Measurements from ENCODE around the gene PBX1.
A peak's percentile ranks its signal among the peaks of the same experiment; 100 is the strongest.
"Not testable (repeated sequence)": the region's sequence is repeated elsewhere in the genome, so short reads cannot be mapped to it uniquely, and the experiment has no call there.

The PBX1 gene

DNA sequence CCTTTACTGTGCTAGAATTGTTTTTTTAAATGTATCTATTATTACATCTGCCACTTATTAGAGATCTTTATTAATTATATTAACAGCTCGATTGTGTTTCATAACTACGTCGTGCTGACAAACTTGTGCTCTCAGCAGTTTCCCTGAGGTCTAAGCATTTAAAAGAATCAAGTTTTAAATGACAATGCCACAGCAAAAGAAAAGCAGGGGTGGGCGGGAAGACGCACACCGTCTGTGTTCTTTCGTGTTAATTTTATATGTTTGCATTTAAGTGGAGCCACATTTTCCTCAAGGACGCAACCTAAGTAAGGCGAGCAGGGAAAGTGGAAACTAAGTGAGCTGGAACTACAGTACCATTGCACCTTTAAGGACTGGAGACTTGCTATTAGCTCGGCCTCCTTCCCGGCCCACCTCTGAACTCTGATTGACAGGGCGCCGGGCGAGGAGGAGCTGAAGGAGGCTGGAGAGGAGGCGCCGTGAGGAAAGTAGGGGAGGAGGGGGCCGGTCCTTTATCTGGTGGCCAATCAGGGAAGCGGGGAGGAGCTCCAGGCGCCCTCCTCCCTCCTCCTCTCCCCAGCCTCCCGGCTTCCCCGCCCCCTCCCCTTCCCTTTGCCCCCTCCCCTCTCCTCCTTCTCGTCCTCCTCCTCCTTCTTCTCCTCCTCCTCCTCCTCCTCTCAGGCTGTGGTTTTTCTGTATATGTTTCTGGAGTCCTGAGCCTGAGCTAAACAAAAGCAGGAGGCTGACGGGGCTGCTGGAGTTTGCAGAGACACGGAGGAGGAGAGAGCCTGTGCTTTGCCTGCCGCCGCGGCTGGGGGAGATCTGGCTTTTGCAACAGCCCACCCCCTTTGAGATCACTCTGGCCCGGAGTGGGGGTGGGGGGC is at the start of gene PBX1:
Gene PBX1 (plus strand): TSS at position 724 of the 881 bp plus-strand sequence.
- DNase-seq: peak; percentile 3 to 67 (median 16)

DNA sequence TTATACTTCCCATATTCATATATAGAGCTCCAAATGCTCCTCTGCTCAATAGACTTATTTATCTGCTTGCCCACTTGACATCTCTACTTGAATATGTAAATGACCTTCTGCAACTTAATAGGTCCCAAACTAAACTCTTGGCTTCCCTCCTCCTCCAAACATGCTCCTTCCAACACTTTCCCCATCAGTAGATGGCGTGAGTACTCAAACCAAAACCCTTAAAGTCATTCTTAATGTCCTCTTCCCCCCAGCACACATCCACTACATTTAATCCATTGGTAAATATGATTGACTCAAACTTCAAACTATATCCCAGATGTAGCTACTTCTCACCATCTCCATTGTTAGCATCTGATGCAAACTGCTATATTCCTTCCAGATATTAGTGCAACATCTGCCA is 48.5 kb upstream of the PBX1 start:
- DNase-seq: no peak

DNA sequence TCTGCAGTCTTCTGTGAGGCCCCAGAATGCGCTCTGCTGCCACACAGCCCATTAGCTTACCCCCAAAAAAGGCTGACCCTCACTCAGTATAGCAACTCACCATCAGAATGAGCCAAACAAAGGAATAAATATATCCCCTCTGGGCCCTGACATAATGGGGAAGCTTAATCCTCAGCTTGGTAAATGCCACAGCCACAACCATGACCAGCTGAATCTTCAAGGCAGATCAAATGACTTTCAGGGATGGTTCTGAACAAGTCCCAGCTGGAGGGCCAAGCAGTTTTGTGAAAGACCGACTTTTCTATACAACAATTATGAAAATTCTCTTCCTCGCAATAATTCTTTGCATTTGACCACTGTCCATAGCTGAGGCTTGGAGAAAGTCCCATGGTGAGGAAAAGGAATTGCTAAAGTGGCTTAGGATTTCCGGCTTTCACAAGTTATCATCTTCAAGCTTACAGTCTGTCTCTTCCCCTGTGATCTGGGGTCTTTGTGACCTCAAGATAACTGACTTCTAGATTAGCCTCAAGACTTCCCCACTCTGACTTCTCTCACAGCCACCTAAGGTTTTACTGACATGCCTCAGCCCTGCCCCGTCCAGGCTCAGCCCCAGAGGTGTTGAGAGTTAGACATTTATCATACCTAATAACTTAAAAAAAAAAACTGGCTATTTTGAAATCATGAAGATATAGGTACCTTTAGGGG is 47.8 kb upstream of the PBX1 start:
- no peak for DNase-seq

DNA sequence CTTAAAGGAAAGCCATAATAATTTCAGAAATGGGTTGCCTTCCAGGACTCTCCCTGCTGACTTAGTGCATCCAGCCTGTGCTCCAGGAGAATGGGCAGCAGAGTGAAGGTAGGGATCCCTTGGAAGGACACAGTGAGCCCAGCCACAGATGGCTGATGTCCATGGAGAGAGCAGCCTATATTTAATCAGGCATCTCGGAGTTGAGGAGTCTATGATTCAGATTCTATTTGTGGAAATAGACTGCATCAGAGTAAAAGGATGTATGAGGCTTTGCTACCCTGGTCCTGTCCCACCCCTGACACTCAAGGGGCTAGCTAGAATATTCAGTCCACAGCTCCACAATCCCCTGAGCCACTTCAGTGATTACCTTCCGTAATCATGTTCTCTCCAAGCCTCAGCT is 43.8 kb upstream of the PBX1 start:
- DNase-seq: no peak

DNA sequence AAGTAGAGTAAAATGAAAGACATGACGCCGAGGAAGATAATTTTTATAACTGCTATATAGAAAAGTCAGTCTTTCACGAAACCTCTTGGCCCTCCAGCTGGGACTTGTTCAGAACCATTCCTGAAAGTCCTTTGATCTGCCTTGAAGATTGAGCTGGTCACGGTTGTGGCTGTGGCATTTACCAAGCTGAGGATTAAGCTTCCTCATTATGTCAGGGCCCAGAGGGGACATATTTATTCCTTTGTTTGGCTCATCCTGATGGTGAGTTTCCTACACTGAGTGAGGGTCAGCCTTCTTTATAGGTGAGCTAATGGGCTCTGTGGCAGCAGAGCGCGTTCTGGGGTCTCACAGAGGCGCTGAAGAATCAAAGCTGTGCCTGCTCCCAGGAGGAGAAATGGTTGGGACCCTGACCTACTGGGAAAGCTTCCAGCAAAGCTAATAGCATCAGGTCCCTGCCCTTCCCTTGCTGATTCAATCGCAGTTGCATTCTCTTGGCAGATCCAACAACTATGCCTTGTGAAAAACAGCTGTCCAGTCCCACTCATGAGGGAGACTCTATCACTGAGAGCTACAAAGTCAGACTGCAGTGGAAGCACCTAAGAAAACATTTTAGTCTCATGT is 43.2 kb upstream of the PBX1 start:
- no peak for DNase-seq

DNA sequence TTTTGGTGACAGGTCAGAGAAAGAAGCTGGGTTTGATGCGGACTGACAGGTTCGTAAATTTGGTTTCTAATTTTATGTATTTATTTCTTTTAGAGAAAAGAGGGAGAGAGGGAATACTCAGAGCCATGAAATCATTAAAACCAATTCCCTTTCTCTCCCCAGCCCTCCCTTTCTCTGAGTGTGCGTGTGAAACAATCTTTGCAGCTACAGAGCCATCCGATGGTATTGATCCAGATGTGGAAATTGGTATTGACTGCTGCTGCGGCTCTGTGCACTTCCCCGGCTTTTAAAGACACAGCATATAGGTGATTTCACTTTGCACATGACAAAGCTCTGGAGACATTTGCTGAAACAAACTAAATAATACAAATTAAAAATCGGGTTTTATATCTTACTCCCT is 42.4 kb upstream of the PBX1 start:
- DNase-seq: no peak

DNA sequence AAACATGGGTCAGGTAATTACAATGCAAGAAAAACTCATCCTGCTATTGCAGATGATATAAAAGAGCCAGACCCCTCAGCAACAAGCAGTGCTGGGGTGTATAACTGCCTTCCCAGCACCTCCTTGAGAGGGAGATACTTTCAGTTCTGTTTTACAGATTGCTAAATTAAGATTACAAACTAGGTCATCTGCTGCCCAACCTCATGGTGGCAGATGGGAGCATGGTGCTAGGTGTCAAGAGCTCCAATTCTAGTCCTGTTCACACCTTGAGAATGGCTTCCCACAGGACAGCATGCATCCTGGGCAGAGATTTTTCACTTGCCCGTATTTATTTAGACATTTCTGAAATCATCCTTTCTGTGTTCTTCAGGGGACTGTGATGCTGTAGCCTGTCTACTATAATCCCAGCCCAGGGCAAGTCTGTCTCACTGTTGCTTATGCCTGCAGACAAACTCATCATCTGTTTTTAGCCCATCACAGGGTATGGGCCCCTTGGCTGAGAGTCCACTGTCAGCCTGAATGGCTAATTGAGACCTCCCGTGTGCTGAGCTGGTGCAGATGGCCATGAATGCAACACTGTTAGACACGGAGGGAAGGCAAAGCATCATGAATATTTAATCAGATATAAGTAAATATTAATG is 40.2 kb upstream of the PBX1 start:
- no peak for DNase-seq

DNA sequence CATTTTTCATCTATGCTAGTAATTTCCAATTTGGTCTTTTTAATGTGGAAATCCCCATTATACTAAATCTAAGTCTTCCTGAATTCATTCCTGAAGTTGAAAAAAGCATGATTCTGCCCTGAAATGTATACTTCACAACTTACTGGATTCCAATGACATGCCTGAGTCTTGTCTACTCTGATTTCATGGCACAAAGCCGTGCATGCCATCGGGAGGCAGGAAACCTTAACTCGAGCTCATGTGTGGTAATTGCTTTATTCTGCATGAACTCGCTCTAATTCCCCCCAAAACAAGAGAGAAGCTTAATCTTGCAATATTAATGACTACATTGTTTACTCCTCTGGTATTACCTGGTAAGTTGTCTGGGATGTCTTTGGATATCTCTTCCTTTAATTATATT is 39.6 kb upstream of the PBX1 start:
- DNase-seq: no peak

DNA sequence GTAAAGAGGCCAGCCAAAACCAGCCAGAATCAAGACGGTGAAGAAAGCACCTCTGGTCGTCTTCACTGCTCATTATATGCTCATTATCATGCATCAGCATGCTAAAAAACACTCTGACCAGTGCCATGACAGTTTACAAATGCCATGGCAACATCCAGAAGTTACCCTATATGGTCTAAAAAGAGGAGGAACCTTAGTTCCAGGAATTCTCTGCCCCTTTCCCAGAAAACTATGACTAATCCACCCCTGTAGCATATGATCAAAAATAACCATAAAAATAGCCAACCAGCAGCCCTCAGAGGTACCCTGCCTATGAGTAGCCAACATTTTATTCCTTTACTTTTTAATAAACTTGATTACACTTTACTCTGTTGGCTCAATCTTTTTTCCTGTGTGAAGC is 34.2 kb upstream of the PBX1 start:
- DNase-seq: no peak

DNA sequence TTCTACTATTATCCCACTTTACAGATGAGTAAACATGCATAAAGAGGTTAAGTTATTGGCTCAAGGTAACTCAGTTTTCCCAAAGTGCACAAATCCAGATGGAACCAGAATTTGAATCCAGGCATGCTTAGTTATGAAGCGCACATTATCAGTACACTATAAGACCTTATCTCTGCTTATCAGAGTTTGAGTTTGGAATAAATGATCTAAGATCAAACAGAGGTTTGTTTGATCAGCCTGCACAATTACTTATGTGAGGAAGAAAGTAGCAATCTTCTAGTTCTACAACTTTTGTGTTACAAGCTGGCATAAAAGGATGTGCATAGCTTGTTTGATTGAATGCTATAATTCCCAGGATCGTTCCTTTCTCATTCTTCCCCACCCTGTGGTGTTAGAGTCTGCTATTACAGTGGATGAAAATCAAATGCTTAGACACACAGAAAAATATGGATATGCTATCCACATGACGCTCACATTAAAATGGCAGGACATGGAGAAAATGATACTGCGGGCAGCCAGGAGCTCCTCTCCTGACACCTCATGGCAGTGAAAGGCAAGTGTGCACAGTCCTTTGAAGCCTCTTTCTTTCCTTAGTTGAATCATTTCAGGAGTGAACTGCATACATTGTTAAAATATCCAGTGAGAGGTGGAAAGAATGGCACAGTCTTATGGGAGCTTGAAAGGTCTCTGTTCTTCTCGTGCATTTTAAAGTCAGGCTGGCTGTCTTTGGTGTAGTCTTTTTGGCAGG is 23.9 kb upstream of the PBX1 start:
- DNase-seq: no peak

DNA sequence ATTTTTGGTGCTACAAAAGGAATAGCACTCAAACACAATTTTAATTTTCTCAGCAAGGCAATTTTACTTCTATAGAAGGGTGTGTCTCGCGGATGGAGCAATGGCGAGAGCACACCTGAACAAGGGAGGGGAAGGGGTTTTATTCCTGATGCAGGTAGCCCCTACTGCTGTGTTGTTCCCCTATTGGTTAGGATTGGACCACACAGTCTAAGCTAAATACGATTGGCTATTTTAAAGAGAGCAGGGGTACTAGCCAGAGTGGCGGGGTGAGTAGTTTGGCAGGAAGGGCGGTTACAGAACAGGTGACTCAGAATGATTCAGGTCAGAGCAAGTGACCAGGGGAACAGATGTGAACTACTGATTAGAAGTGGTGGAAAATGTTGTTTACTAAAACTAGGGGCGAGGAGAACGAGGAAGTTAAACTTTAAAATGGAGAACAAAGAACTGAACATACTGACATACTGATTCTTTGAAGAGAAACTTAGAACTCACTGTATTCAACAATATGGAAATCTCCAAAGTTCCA is 6.5 kb upstream of the PBX1 start:
- not testable (repeated sequence) for DNase-seq

DNA sequence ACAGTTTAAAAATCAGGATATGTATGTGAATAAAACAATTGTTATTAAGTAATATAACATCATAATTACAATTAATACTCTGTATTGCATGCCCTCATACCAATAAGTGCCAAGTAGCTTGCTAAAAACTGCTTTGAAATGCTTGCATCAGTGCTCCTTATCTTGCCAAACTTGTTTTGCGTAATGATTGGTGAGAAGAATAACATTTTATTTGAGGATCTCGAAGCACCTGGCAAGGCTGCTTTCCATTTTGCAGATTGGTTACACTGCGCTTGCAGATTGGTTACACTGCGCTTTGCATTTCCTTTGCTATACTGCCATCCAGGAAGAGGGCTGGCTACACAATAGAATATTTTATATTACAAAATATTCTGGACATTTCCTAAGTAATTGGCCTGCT is 1.7 kb upstream of the PBX1 start:
- DNase-seq: no peak

DNA sequence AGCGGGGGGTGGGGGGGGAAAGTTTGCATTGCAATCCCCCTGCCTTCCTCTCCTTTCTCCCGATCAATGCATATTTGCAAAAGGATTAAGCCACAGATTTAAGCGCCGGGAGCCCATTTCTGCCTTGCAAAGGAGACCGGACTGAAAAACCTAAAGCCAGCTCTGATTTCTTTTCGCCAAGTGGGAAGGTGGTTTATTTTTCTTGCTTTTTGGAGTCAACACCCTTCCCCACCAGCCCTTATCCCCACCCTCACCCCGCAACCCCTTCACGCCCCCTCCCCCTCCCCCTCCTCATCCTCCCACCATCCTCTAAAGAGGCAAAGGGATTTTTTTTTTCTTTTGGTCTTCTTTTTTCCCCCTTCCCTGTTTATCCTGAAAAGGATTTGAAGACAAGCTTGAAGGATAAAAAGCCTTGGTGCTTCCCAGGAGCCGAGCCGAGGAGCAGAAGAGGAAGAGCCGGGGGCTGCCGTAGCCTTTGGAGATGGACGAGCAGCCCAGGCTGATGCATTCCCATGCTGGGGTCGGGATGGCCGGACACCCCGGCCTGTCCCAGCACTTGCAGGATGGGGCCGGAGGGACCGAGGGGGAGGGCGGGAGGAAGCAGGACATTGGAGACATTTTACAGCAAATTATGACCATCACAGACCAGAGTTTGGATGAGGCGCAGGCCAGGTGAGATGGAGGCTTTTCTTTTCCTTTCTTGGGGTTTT is 513 bp downstream of the PBX1 start:
- DNase-seq: no peak

DNA sequence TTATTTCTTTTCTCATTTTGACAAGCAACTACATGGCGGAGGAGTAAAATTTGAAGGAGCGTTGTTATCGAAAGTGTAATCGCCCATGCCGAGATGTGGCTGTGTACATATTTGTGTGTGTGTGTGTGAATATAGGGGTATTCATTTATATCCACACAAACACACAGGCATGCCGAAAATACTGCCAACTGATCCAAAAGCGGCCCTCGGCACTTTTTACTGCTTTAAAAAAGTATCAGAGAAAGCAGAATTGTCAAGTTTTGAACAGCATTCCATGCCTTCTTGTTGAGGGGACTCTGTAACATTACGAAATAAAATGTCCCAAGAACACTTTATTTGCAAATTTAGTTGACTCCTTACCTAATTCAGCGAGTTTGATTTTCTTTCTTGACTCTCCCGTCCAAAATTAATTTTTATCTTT is 1.1 kb downstream of the PBX1 start:
- DNase-seq: no peak

DNA sequence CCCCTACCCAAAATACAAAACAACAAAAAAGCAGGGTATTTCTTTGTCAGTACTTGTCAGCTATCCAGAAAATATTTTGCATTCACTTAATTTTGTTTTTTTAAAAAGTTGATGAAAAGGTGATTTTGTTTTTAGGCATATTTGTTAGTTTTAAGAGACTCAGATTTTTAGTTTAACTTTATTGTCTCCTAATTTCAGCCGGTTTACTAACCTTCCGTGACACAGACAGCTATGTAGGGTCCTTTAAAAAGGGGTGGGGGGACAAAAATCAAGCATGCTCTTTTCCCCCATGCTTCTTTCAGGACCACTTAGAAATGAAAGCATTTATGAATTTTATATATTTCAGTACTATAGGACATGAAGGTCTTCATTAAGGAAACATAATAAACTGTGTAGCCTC is 1.6 kb downstream of the PBX1 start:
- DNase-seq: no peak

DNA sequence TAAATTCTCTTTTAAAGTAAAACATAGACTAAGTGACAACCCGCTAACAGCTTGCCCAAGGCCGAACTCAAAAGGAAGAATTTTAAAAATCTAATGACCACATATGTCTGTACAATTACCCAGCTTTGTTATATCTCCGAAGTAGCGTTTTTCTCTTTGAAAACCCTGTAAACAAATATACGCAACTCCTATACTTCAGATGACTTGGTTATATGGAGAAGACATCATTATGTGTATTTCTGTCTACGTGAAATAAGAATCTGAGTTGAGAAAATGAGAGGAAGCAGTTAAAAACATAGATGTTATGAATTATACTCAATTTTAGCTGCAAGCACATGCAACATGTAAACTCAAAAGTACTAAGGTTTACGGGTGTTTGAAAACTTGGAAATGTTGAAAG is 2.0 kb downstream of the PBX1 start:
- DNase-seq: no peak

DNA sequence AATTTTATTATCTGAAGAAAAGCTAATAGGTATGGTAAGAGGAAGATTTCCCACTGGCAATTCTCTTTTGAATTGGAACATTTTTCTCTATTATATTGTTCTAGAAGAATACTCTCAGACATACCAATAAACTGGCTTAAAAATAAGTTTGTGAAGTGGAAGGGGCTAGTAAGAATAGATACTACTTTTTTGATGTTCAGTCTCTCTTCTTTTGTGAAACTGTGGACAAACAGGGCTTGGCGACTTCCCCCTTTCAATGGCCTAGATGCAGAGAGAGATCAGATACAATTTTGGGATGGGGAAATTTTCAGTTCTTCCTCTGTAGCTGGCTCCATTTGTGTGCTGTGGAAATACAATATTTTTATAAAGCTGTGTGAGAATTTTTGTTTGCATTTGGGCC is 2.5 kb downstream of the PBX1 start:
- DNase-seq: no peak

DNA sequence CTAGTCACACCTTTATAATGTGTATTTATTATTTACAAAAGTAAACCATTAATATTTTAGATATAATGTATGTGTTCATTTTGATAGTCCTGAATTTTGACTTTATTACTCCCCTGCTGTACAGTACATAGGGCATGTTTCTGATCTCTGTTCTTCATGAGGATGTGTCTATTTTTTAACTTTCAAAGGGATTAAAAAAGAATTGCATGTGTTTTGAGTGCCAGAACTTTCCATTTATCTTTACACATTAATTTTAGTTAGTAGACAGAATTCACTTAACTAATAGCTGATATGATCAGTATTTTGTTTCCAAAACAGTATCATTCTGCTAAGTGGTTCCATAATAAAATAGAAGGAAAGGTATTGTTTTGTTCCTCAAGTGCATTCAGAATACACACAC is 3.1 kb downstream of the PBX1 start:
- no peak for DNase-seq

DNA sequence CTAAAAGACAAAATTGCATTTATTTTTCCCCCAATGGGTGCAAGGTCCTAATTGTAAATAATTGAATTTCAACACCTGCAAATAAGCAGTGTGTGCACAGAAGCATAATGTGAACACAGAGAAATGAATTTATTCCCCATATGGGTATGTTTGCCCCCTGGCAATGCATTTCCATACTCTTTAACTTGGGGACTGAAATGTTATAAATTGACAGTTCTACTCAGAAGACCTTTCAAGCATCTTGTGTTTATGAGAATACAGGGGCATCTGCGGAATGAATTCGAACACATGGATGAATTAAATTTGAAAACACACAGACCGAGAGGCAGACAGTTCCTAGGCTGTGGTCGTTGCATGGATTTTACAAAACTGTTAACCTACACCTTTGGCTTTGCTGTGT is 3.5 kb downstream of the PBX1 start:
- no peak for DNase-seq

DNA sequence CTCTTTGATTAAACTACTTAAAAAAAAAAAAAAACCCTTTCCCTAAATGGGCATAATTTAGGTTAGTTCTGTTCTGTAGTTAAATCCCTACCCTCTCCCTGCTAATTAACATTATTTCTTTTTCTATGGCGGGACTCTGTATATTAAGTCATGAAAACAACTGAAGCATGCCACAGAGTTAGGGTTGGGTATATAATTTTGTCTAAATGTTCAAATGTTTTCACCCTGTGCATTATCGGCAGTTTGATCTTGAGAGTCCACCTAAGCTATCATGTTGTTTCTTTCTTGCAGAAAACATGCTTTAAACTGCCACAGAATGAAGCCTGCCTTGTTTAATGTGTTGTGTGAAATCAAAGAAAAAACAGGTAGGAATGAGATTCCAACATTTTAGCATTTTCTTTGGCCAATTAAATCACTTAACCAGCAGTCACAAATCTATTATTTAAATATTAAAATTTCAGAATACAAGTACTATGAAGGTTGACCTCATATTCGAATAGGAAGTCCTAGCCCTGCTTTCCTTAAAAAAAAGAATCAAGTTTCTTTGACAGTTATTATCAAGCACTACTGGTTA is 4.0 kb downstream of the PBX1 start:
- DNase-seq: no peak

DNA sequence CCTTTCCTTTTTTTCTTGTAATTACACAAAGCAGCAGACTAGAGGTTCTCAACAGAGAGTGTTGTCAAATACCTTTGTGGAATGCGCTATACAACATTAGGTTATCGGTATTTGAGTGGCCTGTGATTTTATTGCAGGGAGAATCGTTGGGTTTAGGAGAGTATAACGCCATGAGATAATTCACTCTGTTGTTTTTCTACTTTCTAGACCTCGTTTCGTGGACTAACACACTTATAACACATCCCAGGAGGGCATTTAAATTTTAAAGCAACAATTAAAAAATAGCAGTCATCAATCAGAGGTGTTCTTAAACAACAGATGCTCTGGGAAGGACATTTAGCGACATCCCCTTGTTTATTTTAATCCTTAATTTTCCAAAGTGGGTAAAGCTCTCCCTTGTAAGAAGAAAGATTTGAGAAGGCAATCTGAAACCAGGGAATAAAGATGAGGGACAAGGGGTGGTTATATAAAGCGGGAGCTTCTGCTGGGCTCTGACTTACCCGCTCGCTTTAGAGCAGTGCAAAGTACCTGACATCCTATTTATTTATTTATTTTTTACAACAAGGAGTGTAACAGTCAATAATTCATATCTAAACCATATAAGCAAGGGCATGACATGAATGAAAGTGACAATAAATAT is 4.9 kb downstream of the PBX1 start:
- DNase-seq: no peak

All from activated naive CD4-positive, alpha-beta T cell (primary cell).